HG03064 (cell line): ENCODE data around the gene TDP2.
A peak's percentile ranks its signal among the peaks of the same experiment; 100 is the strongest.
"Not testable (repeated sequence)": the region's sequence is repeated elsewhere in the genome, so short reads cannot be mapped to it uniquely, and the experiment has no call there.

ENCODE experiments used
- ATAC-seq: cut with Tn5 transposase; IDR thresholded peaks from one replicate; pipeline ENCODE4 v1.9.1; 2021; ENCODE audit warnings: low read depth; ENCODE audit not compliant: unreplicated experiment

Gene TDP2

DNA sequence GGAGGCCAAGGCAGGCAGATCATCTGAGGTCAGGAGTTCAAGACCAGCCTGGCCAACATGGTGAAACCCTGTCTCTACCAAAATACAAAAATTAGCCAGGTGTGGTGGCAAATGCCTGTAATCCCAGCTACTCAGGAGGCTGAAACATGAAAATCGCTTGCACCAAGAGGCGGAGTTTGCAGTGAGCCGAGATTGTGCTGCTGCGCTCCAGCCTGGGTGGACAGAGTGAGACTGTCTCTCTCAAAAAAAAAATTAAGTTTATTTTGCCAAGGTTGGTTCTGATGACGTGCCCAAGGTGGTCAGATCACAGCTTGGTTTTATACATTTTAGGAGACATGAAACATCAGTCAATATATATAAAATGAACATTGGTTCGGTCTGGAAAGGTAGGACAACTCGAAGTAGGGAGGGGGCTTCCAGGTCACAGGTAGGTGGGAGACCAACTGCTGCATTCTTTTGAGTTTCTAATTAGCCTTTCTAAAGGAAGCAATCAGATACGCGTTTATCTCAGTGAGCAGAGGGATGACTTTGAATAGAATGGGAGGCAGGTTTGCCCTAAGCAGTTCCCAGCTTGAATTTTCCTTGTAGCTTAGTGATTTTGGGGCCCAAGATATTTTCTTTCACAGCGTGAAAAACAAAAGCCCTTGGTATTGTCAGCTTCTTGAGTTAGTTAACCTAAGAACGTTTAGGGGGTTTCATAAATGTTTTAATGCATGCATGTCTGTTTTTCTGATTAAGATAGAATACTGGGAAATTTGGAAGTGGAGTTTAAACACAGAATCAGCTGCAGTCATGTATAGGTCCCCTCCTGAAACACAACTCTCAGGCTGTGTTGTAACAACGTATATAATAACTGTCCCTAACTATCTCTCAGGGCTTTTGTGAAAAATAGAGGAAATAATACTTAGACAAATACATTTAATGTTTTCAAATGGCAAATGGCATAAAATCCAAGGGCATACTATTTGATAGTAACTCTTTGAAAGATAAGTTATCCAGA lies 16.9 kb upstream of the TDP2 start:
- ATAC-seq, result no peak

DNA sequence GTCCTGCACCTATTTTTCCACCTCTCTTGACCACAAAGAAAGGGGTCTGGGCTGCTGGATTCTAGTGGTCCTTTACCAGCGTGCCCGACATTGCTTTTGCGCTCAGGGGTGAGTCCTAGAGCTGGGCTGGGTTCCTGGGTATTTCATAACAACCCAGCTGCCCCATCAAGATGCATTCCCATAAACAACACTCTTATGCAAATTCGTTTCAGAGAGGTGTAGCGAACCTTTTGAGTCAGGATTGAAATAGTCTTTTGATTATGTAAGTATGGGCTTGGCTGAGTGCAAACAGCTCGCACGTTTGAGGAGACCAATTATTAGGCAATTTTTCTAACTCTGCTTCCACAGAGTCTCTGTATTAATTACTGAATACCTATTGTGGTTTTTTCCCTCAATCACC lies 13.9 kb upstream of the TDP2 start:
- no peak for ATAC-seq

DNA sequence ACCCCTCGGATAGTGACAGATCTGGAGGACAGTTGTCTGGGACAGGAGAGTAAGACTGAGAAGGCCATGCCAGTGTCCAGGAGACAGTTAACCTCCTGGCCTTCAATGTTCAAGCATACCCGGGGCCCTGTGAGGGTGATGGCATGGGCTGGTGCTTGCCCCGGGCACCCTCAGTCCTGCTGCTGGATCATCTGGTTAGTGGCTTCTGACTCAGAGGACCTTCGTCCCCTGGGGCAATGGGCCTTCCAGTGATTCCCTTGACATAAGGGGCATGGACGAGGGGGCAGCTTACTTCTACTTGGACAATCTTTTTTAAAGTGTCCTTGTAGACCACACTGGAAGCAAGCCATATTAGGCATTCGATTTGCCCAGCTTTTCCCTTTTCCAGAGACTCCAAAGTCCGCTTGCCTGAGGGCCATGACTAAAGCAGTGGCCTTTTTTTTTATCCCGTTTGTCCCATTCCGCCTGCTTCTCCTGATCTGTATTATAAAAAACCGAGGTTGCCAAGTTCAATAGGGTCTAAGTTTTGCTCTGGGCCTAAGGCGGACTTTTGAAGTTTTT lies 12.2 kb upstream of the TDP2 start:
- not testable (repeated sequence) for ATAC-seq

DNA sequence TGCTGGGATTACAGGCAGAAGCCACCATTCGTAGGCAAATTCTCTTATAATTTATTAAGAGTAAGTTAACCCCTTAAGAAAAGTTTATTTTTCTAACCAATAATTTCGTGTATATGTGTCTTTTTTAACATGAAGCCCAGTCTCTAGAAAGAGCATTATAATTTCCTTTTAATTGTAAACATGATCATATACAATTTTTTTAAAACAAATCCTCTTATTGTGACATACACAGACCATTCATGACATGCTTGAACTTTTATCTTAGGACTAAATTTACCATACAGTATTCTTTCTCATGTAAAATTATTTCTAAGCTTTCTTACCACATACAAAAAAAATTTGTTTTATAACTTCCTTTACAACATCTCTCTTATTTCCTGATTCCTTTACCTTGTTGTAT lies 6.9 kb upstream of the TDP2 start:
- ATAC-seq, result no peak

DNA sequence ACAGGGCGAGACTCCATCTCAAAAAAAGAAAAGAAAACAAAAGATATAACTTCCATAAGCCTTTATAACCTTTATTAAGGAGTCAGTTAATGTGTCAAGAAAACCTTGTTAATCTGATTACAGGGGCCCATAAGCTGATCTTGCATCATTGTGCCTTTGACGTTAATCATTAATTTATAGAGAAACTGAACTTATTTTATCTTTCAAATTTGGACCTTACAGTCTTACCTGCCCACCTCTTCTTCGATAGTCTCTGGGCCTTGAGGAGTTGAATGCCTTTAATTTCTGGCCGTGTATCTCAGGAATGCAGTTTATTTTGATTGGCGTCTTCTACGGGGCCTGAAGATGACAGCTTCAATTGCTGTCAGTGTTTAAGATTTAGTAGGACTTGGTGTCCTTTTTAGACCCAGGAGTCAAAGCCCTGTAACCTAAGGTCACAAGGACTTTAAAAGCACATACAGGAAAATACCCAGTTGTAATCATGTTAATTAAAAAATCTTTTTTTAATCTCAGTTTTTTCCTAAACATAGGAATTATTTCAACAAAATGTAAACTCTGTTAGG lies 6.0 kb upstream of the TDP2 start:
- ATAC-seq, result no peak

DNA sequence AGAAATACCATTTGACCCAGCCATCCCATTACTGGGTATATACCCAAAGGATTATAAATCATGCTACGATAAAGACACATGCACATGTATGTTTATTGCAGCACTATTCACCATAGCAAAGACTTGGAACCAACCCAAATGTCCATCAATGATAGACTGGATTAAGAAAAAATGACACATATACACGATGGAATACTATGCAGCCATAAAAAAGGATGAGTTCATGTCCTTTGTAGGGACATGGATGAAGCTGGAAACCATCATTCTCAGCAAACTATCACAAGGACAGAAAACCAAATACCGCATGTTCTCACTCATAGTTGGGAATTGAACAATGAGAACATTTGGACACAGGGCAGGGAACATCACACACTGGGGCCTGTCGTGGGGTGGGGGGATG lies 4.4 kb upstream of the TDP2 start:
- ATAC-seq, result not testable (repeated sequence)

DNA sequence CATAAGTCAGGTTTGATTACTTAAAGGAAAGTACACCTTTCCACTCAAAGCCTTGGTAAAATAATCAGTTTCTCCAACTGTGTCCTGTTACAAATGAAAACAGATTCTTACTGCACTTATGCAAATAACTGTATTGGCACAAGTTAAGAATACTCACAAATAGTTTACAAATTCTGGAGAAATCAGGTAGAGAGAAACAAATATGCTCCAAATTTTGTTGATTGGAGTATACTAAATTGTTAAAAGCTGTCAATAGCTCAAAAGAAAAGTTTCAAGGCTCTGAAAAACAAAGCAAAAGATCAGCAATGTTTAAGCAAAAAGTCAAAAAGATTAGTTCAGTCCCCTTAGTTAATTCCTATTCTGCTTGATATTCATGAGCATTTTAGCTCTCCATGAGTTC lies 3.8 kb upstream of the TDP2 start:
- ATAC-seq, result not testable (repeated sequence)

DNA sequence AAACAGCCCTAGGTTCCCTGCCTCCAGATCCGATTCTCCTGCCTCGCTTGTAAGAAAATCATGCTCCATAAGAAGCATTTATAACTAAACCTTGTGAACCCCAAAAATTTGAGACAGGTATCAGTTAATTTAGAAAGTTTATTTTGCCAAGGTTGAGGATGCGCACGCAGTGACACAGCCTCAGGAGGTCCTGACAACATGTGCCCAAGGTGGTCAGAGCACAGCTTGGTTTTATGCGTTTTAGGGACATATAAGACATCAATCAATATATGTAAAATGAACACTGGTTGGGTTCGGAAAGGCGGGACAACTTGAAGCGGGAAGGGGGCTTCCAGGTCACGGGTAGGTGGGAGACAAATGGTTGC lies 2.3 kb upstream of the TDP2 start:
- no peak for ATAC-seq

DNA sequence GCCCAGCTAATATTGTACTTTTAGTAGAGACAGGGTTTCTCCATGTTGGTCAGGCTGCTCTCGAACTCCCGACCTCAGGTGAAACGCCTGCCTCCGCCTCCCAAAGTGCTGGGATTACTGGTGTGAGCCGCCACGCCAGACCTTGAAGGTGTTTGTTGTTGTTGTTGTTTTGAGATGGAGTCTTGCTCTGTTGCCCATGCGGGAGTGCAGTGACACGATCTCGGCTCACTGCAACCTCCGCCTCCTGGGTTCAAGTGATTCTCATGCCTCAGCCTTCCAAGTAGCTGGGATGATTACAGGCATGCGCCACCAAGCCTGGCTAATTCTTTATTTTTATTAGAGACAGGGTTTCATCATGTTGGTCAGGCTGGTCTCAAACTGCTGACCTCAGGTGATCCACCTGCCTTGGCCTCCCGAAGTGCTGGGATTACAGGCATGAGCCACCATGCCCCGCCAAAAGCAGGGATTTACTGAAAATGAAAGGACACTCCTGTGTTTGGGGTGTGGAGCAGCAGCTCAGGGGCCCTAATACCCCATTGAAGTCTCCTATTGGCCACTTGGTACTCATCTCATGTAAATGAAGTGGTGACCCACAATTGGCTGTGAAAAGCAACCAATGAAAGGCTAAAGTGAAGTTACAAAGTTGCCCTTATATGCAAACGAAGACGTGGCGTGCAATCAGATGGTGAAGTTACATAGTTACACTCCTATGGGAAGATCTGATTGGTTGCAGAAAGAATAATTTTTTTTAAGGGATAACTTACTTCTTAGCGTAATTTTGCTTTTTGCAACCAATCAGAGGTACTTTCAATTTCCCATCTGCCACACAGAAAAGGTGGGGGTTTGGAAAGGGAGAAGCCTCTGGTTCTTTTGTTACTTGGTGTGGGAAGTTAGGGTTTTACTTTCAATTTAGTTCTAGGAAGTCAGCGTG lies 1.6 kb upstream of the TDP2 start:
- not testable (repeated sequence) for ATAC-seq

DNA sequence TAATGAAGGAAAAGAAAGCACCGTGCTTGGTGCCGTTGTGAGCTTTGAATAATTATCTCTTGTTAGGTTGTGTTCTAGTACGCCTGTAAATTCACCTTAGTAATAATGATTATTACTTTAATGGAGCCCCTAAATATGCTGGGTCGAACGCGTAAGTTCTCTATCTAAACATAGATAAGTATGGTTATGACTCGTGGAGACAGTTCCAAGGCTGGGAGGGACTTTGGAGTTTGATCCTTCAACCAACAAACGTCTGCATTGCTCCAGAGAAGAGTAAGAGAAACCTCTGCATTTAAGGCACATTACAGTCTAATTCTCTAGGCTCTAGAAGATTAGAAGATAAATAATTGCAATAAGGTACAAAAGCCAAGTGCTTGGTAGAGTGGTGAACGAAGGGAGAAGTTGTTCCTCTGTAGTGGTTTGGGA lies 692 bp upstream of the TDP2 start:
- no peak for ATAC-seq

DNA sequence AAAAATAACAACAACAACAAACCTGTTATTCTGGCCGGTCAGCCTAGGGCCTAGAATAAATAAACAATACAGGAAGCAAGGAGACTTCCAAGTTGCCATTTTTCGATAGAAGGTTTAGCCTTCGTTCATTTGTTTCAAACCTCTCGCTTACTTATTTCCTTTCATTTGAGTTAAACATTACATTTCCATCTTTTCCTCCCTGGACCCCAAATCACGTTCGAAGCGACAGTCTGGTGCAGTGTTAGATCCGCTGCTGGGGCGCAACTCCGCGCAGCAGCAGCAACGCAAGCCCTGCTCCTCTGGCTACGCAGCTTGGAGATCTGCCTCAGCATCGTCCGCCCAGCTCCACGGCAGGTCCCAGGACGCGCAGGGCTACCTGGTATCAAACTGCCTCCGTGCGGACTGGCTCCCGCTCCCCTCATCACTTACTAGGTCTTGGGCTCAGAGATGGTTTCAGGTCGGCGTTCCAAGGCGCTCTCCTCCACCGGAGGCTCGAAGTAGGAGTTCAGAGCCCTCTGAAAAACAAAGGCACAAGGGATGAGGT lies 530 bp downstream of the TDP2 start:
- ATAC-seq, result peak; percentile 33

DNA sequence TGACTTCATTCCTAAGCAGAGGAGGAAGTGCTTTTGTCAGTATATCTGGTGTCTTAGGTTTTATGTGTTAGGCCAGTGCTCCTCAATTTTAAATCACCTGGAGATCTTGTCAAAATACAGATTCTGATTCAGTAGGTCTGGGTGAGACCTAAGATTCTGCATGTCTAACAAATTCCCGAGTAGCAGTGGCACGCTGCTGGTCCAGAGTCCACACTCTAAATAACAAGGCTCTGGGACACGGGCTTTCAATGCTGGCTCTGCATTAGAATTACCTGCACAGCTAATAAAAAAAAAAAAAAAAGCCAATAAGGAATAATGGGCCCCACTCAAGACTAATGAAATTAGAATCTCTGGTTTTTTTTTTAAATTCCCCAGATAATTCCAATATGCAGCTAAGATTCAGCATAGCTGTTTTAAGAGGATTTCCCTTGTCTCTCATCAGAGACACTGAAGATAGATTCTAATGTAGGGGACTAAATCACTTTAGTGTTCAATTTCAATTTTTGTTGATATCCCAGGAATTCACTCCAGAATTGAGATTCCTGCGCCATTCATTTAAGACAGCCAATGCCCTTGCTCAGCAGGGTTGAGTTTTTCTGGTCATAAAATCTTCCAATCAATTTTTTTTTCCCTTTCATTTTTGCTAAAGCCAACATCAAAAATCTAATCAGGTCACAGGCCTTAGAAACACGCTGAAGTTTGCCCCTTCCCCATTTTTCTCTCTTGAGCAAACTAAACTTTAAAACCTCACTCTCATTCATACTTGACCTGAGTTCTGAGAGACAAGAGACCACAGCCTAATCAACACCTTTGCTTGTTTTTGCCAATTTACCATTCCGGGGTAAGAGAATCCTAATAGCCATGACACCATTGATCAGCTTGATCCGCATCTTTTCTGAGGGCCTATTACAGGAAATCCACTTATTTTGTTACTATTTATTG lies 2.4 kb downstream of the TDP2 start:
- no peak for ATAC-seq

DNA sequence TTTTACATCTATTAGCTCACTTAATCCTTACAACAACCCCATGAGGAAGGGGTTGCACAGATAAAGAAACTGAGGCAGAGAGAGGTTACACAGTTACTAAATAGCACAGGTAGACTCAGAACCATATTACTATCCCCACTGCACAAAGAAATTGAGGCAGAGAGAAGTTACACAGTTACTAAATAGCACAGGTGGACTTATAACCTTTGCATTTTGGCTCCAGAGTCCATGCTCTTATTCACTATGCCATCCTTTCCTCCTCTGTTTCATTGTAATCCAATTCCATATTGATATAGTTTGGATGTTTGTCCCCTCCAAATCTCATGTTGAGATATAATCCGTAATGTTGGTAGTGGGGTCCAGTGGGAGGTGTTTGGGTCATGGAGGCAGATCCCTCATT lies 3.5 kb downstream of the TDP2 start:
- no peak for ATAC-seq

DNA sequence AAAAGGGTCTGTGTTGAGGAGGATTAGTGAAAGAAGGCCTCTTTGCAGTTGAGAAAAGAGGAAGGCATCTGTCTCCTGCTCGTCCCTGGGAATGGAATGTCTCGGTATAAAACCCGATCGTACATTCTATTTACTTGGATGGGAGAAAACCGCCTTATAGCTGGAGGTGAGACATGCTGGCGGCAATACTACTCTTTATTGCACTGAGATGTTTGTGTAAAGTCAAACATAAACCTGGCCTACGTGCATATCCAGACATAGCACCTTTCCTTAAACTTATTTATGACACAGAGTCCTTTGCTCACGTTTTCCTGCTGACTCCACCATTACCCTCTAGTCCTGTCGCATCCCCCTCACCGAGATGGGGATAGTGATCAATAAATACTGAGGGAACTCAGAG lies 4.5 kb downstream of the TDP2 start:
- ATAC-seq, result no peak

DNA sequence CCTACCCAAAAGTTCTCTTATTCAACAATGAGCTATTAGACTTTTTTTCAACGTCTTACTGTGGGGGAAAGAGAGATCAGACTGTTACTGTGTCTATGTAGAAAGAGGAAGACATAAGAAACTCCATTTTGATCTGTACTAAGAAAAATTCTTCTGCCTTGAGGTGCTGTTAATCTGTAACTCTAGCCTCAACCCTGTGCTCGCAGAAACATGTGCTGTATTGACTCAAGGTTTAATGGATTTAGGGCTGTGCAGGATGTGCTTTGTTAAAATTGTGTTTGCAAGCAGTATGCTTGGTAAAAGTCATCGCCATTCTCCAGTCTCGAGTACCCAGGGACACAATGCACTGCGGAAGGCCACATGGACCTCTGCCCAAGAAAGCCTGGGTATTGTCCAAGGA lies 4.9 kb downstream of the TDP2 start:
- ATAC-seq, result not testable (repeated sequence)

DNA sequence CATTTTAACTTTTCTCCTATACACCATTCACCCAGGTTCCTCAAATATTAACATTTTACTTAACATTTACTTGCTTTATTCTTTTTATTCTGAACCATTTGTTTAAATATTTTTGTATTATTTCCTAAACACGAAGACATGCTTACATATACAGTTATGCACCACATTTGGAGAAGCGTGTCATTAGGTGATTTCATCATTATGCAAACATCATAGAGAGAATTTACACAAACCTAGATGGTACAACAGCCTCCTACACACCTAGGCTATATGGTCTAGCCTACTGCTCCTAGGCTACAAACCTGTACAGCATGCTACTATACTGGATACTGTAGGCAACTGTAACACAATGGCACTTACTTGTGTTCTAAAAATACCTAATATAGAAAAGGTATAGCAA lies 6.6 kb downstream of the TDP2 start:
- ATAC-seq, result no peak

DNA sequence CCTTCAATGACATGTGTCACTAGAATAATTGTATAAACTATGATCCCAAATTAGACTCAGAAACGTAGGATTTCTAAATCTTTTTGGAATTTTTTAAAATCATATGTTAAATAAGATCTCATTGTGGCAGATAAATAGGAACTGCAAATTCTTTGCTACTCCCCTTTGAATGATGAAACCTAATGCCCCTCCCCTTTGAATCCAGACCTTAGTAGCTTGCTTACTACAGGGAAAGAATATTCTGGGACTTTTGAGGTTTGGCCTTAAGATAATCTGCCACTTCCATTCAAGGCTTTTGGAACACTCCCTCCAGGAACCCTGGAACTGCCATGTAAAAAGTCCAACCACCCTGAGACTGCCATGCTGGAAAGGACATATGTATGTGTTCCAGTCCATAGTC lies 7.1 kb downstream of the TDP2 start:
- ATAC-seq, result no peak

DNA sequence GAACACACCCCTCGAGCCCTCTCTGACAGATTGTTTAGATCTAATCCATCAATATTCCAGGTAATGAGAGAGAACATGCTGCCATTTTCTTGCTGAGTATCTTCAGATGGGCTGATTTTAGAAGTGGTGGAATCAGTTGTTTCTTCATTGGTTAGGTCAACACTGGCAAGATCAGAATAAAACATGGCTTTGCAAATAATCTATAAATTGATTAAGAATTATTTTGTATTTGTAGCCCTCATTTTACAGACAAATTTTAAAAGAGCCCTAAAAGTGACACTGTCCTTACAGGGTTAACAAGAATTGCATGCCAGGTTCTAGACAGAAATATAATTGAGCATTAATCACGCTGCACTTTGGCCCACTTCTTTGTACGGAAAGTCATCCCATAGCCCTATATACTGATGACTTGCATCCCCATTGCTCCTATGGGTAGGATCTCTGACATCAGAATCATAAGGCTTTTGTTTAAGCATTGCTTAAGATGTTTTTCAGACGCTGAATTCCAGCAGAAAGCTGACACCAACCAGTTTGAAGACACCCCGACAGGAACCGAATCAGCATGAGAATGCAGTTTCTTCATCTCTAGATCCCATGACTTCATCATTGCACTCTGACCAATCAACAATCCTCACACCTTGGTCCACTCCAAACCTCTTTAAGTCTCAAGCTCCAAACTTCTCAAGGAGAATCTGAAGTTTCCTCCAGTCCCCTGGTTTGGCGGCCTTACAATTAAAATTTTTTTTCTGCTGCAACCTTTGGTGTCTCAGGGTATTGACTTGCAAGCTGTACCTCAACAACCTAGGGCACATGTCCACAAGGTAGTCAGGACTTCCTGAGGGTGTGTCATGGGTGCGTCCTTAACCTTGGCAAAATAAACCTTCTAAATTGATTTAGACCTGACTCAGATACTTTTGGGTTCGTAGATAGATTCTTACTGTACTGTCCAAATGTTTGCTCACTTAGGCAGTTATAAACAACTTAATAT lies 7.8 kb downstream of the TDP2 start:
- ATAC-seq, result no peak
